Myometrial cell (primary cell): ENCODE data around the gene BCCIP. TPM values are rescaled to one million over a fixed set of nuclear protein-coding genes. Genes with fewer than 3 reads are reported as not detected.

Experiments
- total RNA-seq: library from RNA; depleted of rRNA; stranded (reverse); fragments of >200 nt; gene quantifications from 2 replicates; pipeline ENCODE4 v1.2.3, GENCODE V29; 2015

BCCIP gene
- total RNA-seq: 42.2 and 44.7 TPM in 2 replicates

DNA sequence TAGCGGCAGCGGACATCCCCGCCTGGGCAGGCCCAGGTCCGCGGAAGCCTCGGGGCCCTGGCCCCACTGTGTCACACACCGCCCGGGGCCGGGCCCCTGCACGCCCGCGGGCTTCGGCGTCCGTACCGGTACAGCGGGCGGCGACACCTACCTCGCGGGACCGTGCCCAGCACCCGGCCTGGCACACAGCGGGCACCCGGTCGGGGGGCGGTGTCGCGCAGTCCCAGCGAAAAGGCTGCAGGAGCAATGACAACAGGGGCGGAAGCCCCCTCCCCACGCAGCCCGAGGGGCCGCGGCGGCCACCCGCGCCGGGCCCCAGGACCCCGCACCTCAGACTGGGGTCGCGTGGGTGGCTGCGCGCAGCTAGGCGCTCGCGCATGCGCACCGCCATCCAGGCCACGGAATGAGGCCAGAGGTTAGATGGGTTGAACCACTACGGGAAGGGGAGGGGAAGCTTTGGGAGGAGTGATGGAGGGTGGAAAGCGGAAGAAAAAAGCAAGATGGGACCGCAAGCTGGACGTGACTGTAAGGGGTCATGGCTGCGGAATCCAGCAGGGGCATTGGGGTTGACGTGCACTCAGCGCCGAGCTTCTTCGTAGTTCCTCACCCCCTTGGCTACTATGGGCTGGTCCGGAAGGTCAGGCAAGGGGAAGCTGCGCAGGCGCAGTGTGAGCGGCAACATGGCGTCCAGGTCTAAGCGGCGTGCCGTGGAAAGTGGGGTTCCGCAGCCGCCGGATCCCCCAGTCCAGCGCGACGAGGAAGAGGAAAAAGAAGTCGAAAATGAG, at the start of gene BCCIP, which contains the start of gene UROS:
TSS of gene BCCIP (plus strand) at position 669 of the 785 bp plus-strand sequence. CDS start at position 681, 12 bp downstream.
TSS of gene UROS (minus strand) at position 381 of the 785 bp plus-strand sequence. CDS start 6,759 bp downstream, outside the sequence.

DNA sequence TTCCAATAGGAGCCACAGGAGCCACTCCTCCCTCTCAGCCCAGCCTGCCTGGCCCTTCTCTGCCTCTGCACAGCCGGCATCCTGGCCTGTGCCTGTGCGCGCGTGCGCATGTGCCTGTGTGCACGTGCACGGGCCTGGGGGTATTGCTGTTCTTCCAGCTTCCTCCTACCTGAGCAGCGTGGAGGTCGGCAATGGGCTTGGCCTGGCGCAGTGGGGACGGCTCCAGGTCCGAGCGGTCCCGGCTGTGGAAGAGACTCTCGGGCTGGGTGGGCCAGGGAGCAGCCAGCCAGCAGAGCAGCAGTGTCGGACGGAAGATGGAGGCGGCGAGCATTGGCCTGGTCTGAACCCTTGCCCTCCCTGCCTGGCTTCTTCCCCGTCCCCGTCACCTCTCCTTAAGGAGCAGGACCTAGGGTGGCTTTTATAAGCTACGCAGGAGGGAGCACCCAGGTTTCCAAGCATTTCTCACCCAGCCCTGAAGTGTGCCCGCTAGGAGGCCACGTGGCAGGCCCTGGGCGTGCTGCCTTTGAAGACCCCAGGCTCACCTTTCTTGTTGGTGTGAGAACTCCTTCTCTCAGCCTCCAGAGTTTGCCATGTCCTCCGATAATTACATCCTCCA, 47.7 kb upstream of the BCCIP start, which contains the start of gene MMP21:
TSS of gene MMP21 (minus strand) at position 331 of the 616 bp plus-strand sequence. CDS start at position 331, 0 bp downstream.

DNA sequence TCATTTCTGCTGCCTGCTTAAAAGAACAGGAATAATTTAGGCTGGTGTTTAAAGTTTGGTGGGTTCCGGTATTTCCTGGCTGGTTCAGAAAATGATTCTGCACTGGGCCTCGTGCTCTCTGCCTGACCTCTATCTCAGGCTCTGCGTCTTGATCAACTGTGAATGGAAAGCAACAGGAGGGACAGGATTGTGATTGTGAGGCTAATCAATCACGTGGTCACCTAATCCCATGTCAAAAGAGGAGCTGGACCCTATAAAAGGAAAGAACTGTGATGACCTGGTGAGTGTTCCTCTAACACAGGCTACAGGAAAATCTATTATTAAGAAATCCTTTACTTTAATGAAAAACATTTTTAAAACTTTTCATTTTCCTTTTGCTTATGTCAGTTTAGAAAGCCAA, 57.8 kb downstream of the BCCIP start, which contains the start of gene DHX32:
TSS of gene DHX32 (minus strand) at position 101 of the 400 bp plus-strand sequence. CDS start 468 bp downstream, outside the sequence.

Other genes starting within 250 kb of the BCCIP start
- gene TEX36, start 140.4 kb upstream of the BCCIP start, total RNA-seq: not detected in 2 replicates
- 15.2 and 19.6 TPM in 2 replicates for gene EDRF1, start 103.8 kb upstream of the BCCIP start, total RNA-seq
- not detected in 2 replicates for gene MMP21, start 47.7 kb upstream of the BCCIP start, total RNA-seq
- 48.7 and 61.3 TPM in 2 replicates for gene UROS, start 288 bp upstream of the BCCIP start, total RNA-seq
- 29.4 and 34.2 TPM in 2 replicates for gene DHX32, start 57.7 kb downstream of the BCCIP start, total RNA-seq
- 0.71 and 1.4 TPM in 2 replicates for gene FANK1, start 73.0 kb downstream of the BCCIP start, total RNA-seq